K562 (cell line): ENCODE data around the gene TRMT1. TPM values are rescaled to one million over a fixed set of nuclear protein-coding genes. Genes with fewer than 3 reads are reported as not detected.

Source experiments
- EP400 ChIP-seq: fragments of 450-650 bp; IDR thresholded peaks from 2 replicates; pipeline ENCODE4 v1.6.1; 2017; ENCODE audit warnings: antibody characterized with exemption, mild to moderate bottlenecking, moderate library complexity
- ESRRA ChIP-seq: fragments of 450-650 bp; IDR thresholded peaks from 2 replicates; pipeline ENCODE4 v1.6.1; 2014; ENCODE audit warnings: low read depth, mild to moderate bottlenecking, moderate library complexity, borderline replicate concordance
- ETV1 ChIP-seq: fragments of 450-650 bp; conservative IDR thresholded peaks from 2 replicates; pipeline ENCODE4 v1.6.1; 2016; ENCODE audit warnings: missing genetic modification characterization, control low read depth, low read depth, missing compliant biosample characterization
- PCBP2 ChIP-seq: fragments of 200-400 bp; formaldehyde crosslinking; IDR thresholded peaks from 2 replicates; pipeline ENCODE4 v1.6.1; 2018; ENCODE audit warnings: low read length, low read depth, mild to moderate bottlenecking, moderate library complexity; ENCODE audit not compliant: poor library complexity, severe bottlenecking
- POLR3A ChIP-seq: IDR thresholded peaks from 2 replicates; pipeline ENCODE4 v1.6.1; 2011; ENCODE audit warnings: borderline replicate concordance, mild to moderate bottlenecking, moderate library complexity; ENCODE audit not compliant: insufficient read length, insufficient read depth; ENCODE audit errors: extremely low read depth
- PRMT5 ChIP-seq: sonication (generic); formaldehyde crosslinking; IDR thresholded peaks from 2 replicates; pipeline ENCODE4 v1.5.0; 2020; ENCODE audit warnings: missing genetic modification reagents
- XRCC5 ChIP-seq: fragments of 200-400 bp; formaldehyde crosslinking; IDR thresholded peaks from 2 replicates; pipeline ENCODE4 v1.6.1; 2017; ENCODE audit warnings: low read depth, mild to moderate bottlenecking, low read length
- ZBTB7A ChIP-seq: IDR thresholded peaks from 2 replicates; pipeline ENCODE4 v1.6.1; 2011; ENCODE audit warnings: low read depth, mild to moderate bottlenecking, low read length, moderate library complexity, borderline replicate concordance; ENCODE audit not compliant: control insufficient read depth
- ZNF143 ChIP-seq: sonication (generic); formaldehyde crosslinking; IDR thresholded peaks from 2 replicates; pipeline ENCODE4 v1.9.0; 2022; ENCODE audit warnings: mild to moderate bottlenecking, missing genetic modification reagents
- ZNF436 ChIP-seq: fragments of 250-450, 450-650 bp; sonication (Bioruptor Pico); formaldehyde crosslinking; IDR thresholded peaks from 2 replicates; pipeline ENCODE4 v1.7.0; 2020; ENCODE audit warnings: mild to moderate bottlenecking
- ZNF699 ChIP-seq: fragments of 250-450 bp; sonication (Bioruptor Pico); IDR thresholded peaks from 2 replicates; pipeline ENCODE4 v1.8.0; 2021; ENCODE audit warnings: mild to moderate bottlenecking, moderate library complexity; ENCODE audit not compliant: insufficient replicate concordance
- polyA plus RNA-seq, 8 experiments: library from polyadenylated mRNA; depleted of rRNA in 4 of 8; stranded (reverse) in 5 of 8; unstranded in 3 of 8; fragments of >200 nt; fragmentation: Nextera tagmentation in 2 of 8; fragmentation: Illumina TruSeq in 1 of 8; extraction: Ambion mirVana in 2 of 8; extraction: Trizol in 1 of 8; gene quantifications; 2 replicates each; pipeline versions ENCODE4 v1.2.1 to v1.2.3, GENCODE V29; 2011 to 2014; ENCODE audit warnings: inconsistent platforms in 1 of 8, missing spikeins in 1 of 8
- total RNA-seq, 7 experiments: library from RNA; depleted of rRNA in 6 of 7; stranded (reverse); fragments of >200 nt in 6 of 7; fragmentation: Illumina TruSeq in 2 of 7; extraction: Trizol in 2 of 7; gene quantifications; 2 replicates each; pipeline versions ENCODE4 v1.2.1 to v1.2.3, GENCODE V29; 2011 to 2021; ENCODE audit warnings: low replicate concordance in 1 of 7
- TF ChIP-seq, protein P1 (sequence below): fragments of 250-450 bp; sonication (Bioruptor Pico); IDR thresholded peaks from 2 replicates; pipeline ENCODE4 v1.6.1; 2021; ENCODE audit warnings: mild to moderate bottlenecking
- TF ChIP-seq, protein P2 (sequence below): IDR thresholded peaks from 2 replicates; pipeline ENCODE4 v1.6.1; 2012; ENCODE audit warnings: low read depth, low read length, improper control_type of control experiment, borderline replicate concordance
- TF ChIP-seq, protein P3 (sequence below): fragments of 150-350 bp; IDR thresholded peaks from 2 replicates; pipeline ENCODE4 v1.6.1; 2014; ENCODE audit warnings: low read depth, mild to moderate bottlenecking, low read length, borderline replicate concordance
- TF ChIP-seq, protein P4 (sequence below): fragments of 450-650 bp; IDR thresholded peaks from 2 replicates; pipeline ENCODE4 v1.6.1; 2017; ENCODE audit warnings: mild to moderate bottlenecking, moderate library complexity

Gene TRMT1
- total and polyA plus RNA-seq, 9 of the 15 experiments (the other 6 are each of a cell fraction or from before 2014, with no cell fraction given): 5.8 to 158 (median 54.3) TPM

DNA sequence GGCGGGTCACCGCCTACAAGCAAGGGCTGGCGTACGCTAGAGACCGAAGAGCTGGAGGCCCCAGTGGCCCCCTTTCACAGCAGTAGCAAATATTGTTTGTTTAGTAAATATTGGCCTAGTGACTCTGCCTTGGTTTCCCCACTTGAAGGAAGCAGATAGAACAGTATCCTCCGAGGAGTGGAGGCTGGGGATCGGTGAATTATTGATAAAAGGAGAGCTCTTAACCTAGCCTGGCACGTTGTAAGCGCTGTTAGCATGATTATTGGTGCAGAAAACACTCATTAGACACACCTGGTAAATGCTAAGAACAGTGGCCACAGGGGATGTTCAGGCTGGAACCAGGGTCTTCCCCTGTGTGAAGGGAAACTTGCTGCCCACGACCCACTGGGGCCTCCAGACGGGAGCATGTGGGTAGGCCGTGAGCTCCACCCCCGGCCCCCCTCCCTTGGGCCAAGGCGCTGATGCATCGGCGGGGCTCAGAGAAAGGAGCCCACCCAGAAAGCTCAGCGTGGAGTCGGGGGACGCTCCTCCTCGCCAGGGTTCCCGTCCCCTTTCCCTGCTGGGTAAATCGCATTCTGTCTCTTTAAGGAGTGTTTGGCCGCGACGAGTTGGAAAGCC, 35.9 kb upstream of the TRMT1 start (continued):
- TF ChIP-seq PRMT5 (no peak), XRCC5 (no peak), EP400 (peak; percentile 28; the same call in 1 of the 2 replicates), ESRRA (peak; percentile 28; the same call in 1 of the 2 replicates), ZNF436 (CRISPR knock-in tag) (no peak), ZBTB7A (peak; percentile 77), ETV1 (tag) (peak; percentile 63; the same call in 1 of the 2 replicates), ZNF699 (CRISPR knock-in tag) (no peak), ZNF143 (CRISPR knock-in tag) (no peak), PCBP2 (no peak), POLR3A (no peak)
- TF ChIP-seq, protein P1, sequence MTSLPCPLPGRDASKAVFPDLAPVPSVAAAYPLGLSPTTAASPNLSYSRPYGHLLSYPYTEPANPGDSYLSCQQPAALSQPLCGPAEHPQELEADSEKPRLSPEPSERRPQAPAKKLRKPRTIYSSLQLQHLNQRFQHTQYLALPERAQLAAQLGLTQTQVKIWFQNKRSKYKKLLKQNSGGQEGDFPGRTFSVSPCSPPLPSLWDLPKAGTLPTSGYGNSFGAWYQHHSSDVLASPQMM: 0 out of 2 replicates have a peak, but pooled peaks have one; percentile 52
- TF ChIP-seq, protein P2, sequence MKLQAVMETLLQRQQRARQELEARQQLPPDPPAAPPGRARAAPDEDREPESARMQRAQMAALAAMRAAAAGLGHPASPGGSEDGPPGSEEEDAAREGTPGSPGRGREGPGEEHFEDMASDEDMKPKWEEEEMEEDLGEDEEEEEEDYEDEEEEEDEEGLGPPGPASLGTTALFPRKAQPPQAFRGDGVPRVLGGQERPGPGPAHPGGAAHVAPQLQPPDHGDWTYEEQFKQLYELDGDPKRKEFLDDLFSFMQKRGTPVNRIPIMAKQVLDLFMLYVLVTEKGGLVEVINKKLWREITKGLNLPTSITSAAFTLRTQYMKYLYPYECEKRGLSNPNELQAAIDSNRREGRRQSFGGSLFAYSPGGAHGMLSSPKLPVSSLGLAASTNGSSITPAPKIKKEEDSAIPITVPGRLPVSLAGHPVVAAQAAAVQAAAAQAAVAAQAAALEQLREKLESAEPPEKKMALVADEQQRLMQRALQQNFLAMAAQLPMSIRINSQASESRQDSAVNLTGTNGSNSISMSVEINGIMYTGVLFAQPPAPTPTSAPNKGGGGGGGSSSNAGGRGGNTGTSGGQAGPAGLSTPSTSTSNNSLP: no peak
- TF ChIP-seq, protein P3, sequence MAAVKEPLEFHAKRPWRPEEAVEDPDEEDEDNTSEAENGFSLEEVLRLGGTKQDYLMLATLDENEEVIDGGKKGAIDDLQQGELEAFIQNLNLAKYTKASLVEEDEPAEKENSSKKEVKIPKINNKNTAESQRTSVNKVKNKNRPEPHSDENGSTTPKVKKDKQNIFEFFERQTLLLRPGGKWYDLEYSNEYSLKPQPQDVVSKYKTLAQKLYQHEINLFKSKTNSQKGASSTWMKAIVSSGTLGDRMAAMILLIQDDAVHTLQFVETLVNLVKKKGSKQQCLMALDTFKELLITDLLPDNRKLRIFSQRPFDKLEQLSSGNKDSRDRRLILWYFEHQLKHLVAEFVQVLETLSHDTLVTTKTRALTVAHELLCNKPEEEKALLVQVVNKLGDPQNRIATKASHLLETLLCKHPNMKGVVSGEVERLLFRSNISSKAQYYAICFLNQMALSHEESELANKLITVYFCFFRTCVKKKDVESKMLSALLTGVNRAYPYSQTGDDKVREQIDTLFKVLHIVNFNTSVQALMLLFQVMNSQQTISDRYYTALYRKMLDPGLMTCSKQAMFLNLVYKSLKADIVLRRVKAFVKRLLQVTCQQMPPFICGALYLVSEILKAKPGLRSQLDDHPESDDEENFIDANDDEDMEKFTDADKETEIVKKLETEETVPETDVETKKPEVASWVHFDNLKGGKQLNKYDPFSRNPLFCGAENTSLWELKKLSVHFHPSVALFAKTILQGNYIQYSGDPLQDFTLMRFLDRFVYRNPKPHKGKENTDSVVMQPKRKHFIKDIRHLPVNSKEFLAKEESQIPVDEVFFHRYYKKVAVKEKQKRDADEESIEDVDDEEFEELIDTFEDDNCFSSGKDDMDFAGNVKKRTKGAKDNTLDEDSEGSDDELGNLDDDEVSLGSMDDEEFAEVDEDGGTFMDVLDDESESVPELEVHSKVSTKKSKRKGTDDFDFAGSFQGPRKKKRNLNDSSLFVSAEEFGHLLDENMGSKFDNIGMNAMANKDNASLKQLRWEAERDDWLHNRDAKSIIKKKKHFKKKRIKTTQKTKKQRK: no peak
- TF ChIP-seq, protein P4, sequence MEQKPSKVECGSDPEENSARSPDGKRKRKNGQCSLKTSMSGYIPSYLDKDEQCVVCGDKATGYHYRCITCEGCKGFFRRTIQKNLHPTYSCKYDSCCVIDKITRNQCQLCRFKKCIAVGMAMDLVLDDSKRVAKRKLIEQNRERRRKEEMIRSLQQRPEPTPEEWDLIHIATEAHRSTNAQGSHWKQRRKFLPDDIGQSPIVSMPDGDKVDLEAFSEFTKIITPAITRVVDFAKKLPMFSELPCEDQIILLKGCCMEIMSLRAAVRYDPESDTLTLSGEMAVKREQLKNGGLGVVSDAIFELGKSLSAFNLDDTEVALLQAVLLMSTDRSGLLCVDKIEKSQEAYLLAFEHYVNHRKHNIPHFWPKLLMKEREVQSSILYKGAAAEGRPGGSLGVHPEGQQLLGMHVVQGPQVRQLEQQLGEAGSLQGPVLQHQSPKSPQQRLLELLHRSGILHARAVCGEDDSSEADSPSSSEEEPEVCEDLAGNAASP: no peak
